HCT116 (cell line): ENCODE measurements around the gene ABHD16A. TPM values are rescaled to one million over a fixed set of nuclear protein-coding genes. Genes with fewer than 3 reads are reported as not detected.

Experiments
- ATAC-seq: fragments of 200-7000 bp; cut with Tn5 transposase; 2 replicates; pipeline ENCODE4 v1.9.1; 2020; ENCODE audit warnings: mild to moderate bottlenecking, moderate library complexity
- BruUV-seq: library from RNA; stranded (reverse); fragments of 400-500 nt; replicated peaks from 2 replicates; lab custom pipeline; 2021; lab: Mats Ljungman, UMichigan
- CTCF ChIA-PET: fragments of 300-600 bp; sonication (Branson Sonifier 250); formaldehyde crosslinking; loops from one replicate; lab custom pipeline; 2021; ENCODE audit warnings: antibody characterized with exemption; lab: Charles Lee
- POLR2A ChIA-PET: fragments of 300-600, 350-600 bp; sonication (Branson Sonifier 250); formaldehyde crosslinking; loops from one replicate; lab custom pipeline; 2021; ENCODE audit warnings: antibody characterized with exemption; lab: Charles Lee
- RAD21 ChIA-PET, 2 experiments: fragments of 300-600 bp; sonication (Branson Sonifier 250); formaldehyde crosslinking; loops; one replicate each; lab custom pipeline; 2023; ENCODE audit warnings: low total read pairs in 2 of 2; ENCODE audit not compliant: uncharacterized antibody in 2 of 2, unreplicated experiment in 2 of 2, low non-redundant PET in 1 of 2; lab: Charles Lee
- DNase-seq: peaks from one replicate; pipeline ENCODE4 v3.0.0-alpha.2; 2010; ENCODE audit warnings: low read depth, low spot score
- H2AFZ ChIP-seq: fragments of 200-600 bp; shearing (Covaris generic), sonication (generic); 2 replicates; pipeline ENCODE4 v1.6.1; 2017; ENCODE audit warnings: low read depth, mixed run types, mixed read lengths, antibody characterized with exemption, low read length; ENCODE audit not compliant: poor library complexity, severe bottlenecking
- H3K27ac ChIP-seq: 2 replicates; pipeline ENCODE4 v1.5.1; 2012; ENCODE audit warnings: low read depth, low read length
- H3K27me3 ChIP-seq: fragments of 200-600 bp; sonication (generic); 2 replicates; pipeline ENCODE4 v1.6.1; 2016; ENCODE audit warnings: mixed run types, low read length, mixed read lengths; ENCODE audit not compliant: insufficient read depth
- H3K36me3 ChIP-seq, 2 experiments: fragments of 200-500 bp in 1 of 2; fragments of 200-600 bp in 1 of 2; sonication (Bioruptor generic) in 1 of 2; sonication (generic) in 1 of 2; 2 replicates each; pipeline versions ENCODE4 v1.5.1 to v1.6.1; 2014 to 2016; ENCODE audit warnings: low read length in 2 of 2, inconsistent platforms in 1 of 2, mixed read lengths in 1 of 2, mixed run types in 1 of 2; ENCODE audit not compliant: insufficient read depth in 2 of 2, control insufficient read depth in 1 of 2
- H3K4me1 ChIP-seq, 2 experiments: fragments of 200-600 bp in 1 of 2; sonication (generic) in 1 of 2; 2 replicates each; pipeline versions ENCODE4 v1.5.1 to v1.6.1; 2012 to 2017; ENCODE audit warnings: low read length in 2 of 2, inconsistent platforms in 1 of 2, mild to moderate bottlenecking in 1 of 2, mixed read lengths in 1 of 2, mixed run types in 1 of 2, moderate library complexity in 1 of 2; ENCODE audit not compliant: insufficient read depth in 2 of 2, control insufficient read depth in 1 of 2
- H3K4me2 ChIP-seq: fragments of 200-600 bp; sonication (generic); 2 replicates; pipeline ENCODE4 v1.6.1; 2017; ENCODE audit warnings: mixed run types, low read length, mixed read lengths
- H3K4me3 ChIP-seq, 2 experiments: fragments of 200-600 bp in 1 of 2; sonication (generic) in 1 of 2; replicated peaks in 1 of 2; 2 replicates each; pipeline ENCODE4 v1.5.1; 2011 to 2016; ENCODE audit warnings: low read length in 2 of 2, control low read depth in 1 of 2, low read depth in 1 of 2, mild to moderate bottlenecking in 1 of 2, mixed read lengths in 1 of 2, mixed run types in 1 of 2
- H3K79me2 ChIP-seq: fragments of 200-600 bp; sonication (generic); 2 replicates; pipeline ENCODE4 v1.6.1; 2017; ENCODE audit warnings: mild to moderate bottlenecking, mixed run types, low read length, moderate library complexity, mixed read lengths; ENCODE audit not compliant: insufficient read depth
- H3K9ac ChIP-seq: fragments of 200-600 bp; sonication (generic); 2 replicates; pipeline ENCODE4 v1.6.1; 2016; ENCODE audit warnings: low read length, mixed read lengths
- H3K9me2 ChIP-seq: fragments of 200-600 bp; sonication (generic), shearing (Covaris generic); 2 replicates; pipeline ENCODE4 v1.6.1; 2017; ENCODE audit warnings: mixed run types, mild to moderate bottlenecking, moderate library complexity; ENCODE audit not compliant: insufficient read depth
- H3K9me3 ChIP-seq, 2 experiments: fragments of 200-500 bp in 1 of 2; fragments of 200-600 bp in 1 of 2; sonication (Bioruptor generic) in 1 of 2; sonication (generic) in 1 of 2; 2 replicates each; pipeline ENCODE4 v1.6.1; 2014 to 2017; ENCODE audit warnings: low read length in 2 of 2, mixed read lengths in 2 of 2, inconsistent platforms in 1 of 2, low read depth in 1 of 2, mild to moderate bottlenecking in 1 of 2, mixed run types in 1 of 2, moderate library complexity in 1 of 2; ENCODE audit not compliant: control insufficient read depth in 1 of 2, insufficient read depth in 1 of 2
- H4K20me1 ChIP-seq: fragments of 200-600 bp; sonication (generic), shearing (Covaris generic); 2 replicates; pipeline ENCODE4 v1.6.1; 2017; ENCODE audit warnings: mixed run types, mild to moderate bottlenecking, moderate library complexity; ENCODE audit not compliant: insufficient read depth
- ATF3 ChIP-seq: IDR thresholded peaks from 2 replicates; pipeline ENCODE4 v1.6.1; 2012
- CBX3 ChIP-seq: IDR thresholded peaks from 2 replicates; pipeline ENCODE4 v1.6.1; 2012; ENCODE audit warnings: low read depth
- CEBPB ChIP-seq: IDR thresholded peaks from 2 replicates; pipeline ENCODE4 v1.6.1; 2012; ENCODE audit warnings: low read depth
- EGR1 ChIP-seq: IDR thresholded peaks from 2 replicates; pipeline ENCODE4 v1.6.1; 2012; ENCODE audit warnings: low read depth
- FOSL1 ChIP-seq: IDR thresholded peaks from 2 replicates; pipeline ENCODE4 v1.6.1; 2012; ENCODE audit warnings: low read depth
- JUND ChIP-seq: IDR thresholded peaks from 2 replicates; pipeline ENCODE4 v1.6.1; 2012
- POLR2AphosphoS5 ChIP-seq: IDR thresholded peaks from 2 replicates; pipeline ENCODE4 v1.6.1; 2011; ENCODE audit warnings: mild to moderate bottlenecking, low read depth, low read length, moderate library complexity
- SIN3A ChIP-seq: IDR thresholded peaks from 2 replicates; pipeline ENCODE4 v1.6.1; 2012; ENCODE audit warnings: low read depth
- SRF ChIP-seq: IDR thresholded peaks from 2 replicates; pipeline ENCODE4 v1.6.1; 2012; ENCODE audit warnings: low read depth
- TCF7L2 ChIP-seq: IDR thresholded peaks from 2 replicates; pipeline ENCODE4 v1.7.0; 2011; ENCODE audit warnings: borderline replicate concordance, inconsistent platforms; ENCODE audit not compliant: insufficient read depth, insufficient read length; ENCODE audit errors: extremely low read depth
- YY1 ChIP-seq: IDR thresholded peaks from 2 replicates; pipeline ENCODE4 v1.6.1; 2011; ENCODE audit warnings: low read length, low read depth, moderate library complexity, mild to moderate bottlenecking; ENCODE audit not compliant: insufficient replicate concordance; ENCODE audit errors: extremely low read depth
- ZFX ChIP-seq: fragments of 450-650 bp; IDR thresholded peaks from 2 replicates; pipeline ENCODE4 v1.6.1; 2017
- intact Hi-C: fragments of 100-400 bp; cut with micrococcal nuclease; formaldehyde crosslinking; loops from 2 replicates; pipeline ENCODE4 v1.10.0; 2022
- total RNA-seq: library from RNA; stranded (reverse); gene quantifications from one replicate; pipeline ENCODE4 v1.2.1, GENCODE V29; 2021; ENCODE audit not compliant: unreplicated experiment
- TF ChIP-seq, protein P1 (sequence below): IDR thresholded peaks from 2 replicates; pipeline ENCODE4 v1.6.1; 2012; ENCODE audit warnings: low read depth
- TF ChIP-seq, protein P2 (sequence below), 3 experiments: fragments of 200-600 bp in 1 of 3; sonication (generic) in 1 of 3; IDR thresholded peaks in 2 of 3; conservative IDR thresholded peaks in 1 of 3; 2 replicates each; pipeline ENCODE4 v1.5.1; 2012 to 2017; ENCODE audit warnings: low read depth in 2 of 3, low read length in 2 of 3, antibody characterized with exemption in 1 of 3, borderline replicate concordance in 1 of 3, control low read depth in 1 of 3, mild to moderate bottlenecking in 1 of 3, mixed read lengths in 1 of 3, mixed run types in 1 of 3, moderate library complexity in 1 of 3; ENCODE audit not compliant: insufficient read depth in 1 of 3

ABHD16A gene
- total RNA-seq, 1 experiment from 2014 or later, result 32.4 TPM

- Histone ChIP-seq H3K4me1 (peaks cover 8 to 21% of the 10 kb centered on the region in 2 experiments; a peak in 3 of 4 replicates), H3K9me2 (no peaks in the 10 kb centered on the region), H3K4me2 (no peak overlapping the region), H4K20me1 (no peaks in the 10 kb centered on the region), H3K27me3 (no peaks in the 10 kb centered on the region), H3K9me3 (no peaks in the 10 kb centered on the region), H3K27ac (no peak overlapping the region), H3K36me3 (no peaks in the 10 kb centered on the region), H3K9ac (no peak overlapping the region), H3K79me2 (peaks cover 13% of the 10 kb centered on the region), H2AFZ (no peak overlapping the region), H3K4me3 (no peak overlapping the region)
- ATAC-seq (no peak), DNase-seq (no peak)
- intact Hi-C loops, result no loop called here
- ChIA-PET RAD21 (no interaction called here), CTCF (no interaction called here), POLR2A (no interaction called here)
- no TSS peak for BruUV-seq
- TF ChIP-seq CEBPB (no peak), CBX3 (no peak), TCF7L2 (no peak), SIN3A (no peak), FOSL1 (no peak), ZFX (no peak), EGR1 (no peak), POLR2AphosphoS5 (no peak), JUND (no peak), SRF (no peak), ATF3 (no peak), YY1 (no peak)
- TF ChIP-seq, protein P1, sequence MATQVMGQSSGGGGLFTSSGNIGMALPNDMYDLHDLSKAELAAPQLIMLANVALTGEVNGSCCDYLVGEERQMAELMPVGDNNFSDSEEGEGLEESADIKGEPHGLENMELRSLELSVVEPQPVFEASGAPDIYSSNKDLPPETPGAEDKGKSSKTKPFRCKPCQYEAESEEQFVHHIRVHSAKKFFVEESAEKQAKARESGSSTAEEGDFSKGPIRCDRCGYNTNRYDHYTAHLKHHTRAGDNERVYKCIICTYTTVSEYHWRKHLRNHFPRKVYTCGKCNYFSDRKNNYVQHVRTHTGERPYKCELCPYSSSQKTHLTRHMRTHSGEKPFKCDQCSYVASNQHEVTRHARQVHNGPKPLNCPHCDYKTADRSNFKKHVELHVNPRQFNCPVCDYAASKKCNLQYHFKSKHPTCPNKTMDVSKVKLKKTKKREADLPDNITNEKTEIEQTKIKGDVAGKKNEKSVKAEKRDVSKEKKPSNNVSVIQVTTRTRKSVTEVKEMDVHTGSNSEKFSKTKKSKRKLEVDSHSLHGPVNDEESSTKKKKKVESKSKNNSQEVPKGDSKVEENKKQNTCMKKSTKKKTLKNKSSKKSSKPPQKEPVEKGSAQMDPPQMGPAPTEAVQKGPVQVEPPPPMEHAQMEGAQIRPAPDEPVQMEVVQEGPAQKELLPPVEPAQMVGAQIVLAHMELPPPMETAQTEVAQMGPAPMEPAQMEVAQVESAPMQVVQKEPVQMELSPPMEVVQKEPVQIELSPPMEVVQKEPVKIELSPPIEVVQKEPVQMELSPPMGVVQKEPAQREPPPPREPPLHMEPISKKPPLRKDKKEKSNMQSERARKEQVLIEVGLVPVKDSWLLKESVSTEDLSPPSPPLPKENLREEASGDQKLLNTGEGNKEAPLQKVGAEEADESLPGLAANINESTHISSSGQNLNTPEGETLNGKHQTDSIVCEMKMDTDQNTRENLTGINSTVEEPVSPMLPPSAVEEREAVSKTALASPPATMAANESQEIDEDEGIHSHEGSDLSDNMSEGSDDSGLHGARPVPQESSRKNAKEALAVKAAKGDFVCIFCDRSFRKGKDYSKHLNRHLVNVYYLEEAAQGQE, result no peak
- TF ChIP-seq, protein P2, sequence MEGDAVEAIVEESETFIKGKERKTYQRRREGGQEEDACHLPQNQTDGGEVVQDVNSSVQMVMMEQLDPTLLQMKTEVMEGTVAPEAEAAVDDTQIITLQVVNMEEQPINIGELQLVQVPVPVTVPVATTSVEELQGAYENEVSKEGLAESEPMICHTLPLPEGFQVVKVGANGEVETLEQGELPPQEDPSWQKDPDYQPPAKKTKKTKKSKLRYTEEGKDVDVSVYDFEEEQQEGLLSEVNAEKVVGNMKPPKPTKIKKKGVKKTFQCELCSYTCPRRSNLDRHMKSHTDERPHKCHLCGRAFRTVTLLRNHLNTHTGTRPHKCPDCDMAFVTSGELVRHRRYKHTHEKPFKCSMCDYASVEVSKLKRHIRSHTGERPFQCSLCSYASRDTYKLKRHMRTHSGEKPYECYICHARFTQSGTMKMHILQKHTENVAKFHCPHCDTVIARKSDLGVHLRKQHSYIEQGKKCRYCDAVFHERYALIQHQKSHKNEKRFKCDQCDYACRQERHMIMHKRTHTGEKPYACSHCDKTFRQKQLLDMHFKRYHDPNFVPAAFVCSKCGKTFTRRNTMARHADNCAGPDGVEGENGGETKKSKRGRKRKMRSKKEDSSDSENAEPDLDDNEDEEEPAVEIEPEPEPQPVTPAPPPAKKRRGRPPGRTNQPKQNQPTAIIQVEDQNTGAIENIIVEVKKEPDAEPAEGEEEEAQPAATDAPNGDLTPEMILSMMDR (IDR thresholded peaks at IDR 0.05 in 2 of 3, conservative IDR thresholded peaks at IDR 0.05 in 1 of 3; ENCODE audit: borderline replicate concordance in 1 of 3, insufficient read depth in 1 of 3, low read depth in 2 of 3, low read length in 2 of 3), result no peak
These were observed 2.8 kb upstream of the ABHD16A start for GRCh38 chr6:31705931-31706330.
